ENCODE measurements around the gene SLF2. TPM values are rescaled to one million over a fixed set of nuclear protein-coding genes. Genes with fewer than 3 reads are reported as not detected.
A peak's percentile ranks its signal among the peaks of the same experiment; 100 is the strongest.

Gene SLF2
- total and polyA plus RNA-seq, 11 donors, result 7.5 to 26.9 (median 16.2) TPM

DNA sequence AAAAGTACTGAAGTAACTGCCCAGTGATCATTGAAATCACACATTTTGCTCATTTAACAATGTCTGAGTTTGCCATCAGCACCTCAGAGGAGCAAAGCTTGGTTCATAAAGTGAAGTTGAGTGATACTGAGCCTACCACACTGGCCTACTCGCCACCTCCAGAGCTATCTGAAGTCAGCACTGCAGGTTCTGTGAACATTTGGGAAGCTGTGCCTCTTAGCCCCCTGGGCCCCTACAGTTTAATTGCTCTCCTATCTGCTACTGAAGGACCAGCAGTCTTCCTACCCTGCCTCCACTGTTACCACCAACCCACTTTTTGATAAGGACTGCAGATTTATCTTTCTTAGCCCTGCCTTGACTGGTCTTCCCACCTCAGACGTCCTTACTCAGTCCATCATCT lies 54.6 kb downstream of the SLF2 start:
- TF ChIP-seq, protein P1, sequence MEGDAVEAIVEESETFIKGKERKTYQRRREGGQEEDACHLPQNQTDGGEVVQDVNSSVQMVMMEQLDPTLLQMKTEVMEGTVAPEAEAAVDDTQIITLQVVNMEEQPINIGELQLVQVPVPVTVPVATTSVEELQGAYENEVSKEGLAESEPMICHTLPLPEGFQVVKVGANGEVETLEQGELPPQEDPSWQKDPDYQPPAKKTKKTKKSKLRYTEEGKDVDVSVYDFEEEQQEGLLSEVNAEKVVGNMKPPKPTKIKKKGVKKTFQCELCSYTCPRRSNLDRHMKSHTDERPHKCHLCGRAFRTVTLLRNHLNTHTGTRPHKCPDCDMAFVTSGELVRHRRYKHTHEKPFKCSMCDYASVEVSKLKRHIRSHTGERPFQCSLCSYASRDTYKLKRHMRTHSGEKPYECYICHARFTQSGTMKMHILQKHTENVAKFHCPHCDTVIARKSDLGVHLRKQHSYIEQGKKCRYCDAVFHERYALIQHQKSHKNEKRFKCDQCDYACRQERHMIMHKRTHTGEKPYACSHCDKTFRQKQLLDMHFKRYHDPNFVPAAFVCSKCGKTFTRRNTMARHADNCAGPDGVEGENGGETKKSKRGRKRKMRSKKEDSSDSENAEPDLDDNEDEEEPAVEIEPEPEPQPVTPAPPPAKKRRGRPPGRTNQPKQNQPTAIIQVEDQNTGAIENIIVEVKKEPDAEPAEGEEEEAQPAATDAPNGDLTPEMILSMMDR (IDR thresholded peaks at IDR 0.05), result no peak
- TF ChIP-seq POLR2A (IDR thresholded peaks at IDR 0.05), result no peak
- H3K4me3 ChIP-seq, result no peak overlapping the region
- 85 to 93% (median 91%) methylated on average over 2 of the region's 2 CpGs for WGBS, 4 donors
- no peak overlapping the region for H3K27ac ChIP-seq
- ATAC-seq (no peak), DNase-seq (no peak)
- peaks cover 0 to 46% (median 39%) of the 10 kb centered on the region in 9 donors for H3K36me3 ChIP-seq
- H3K4me1 ChIP-seq, result peaks cover 0 to 17% (median 14%) of the 10 kb centered on the region in 12 donors
- intact Hi-C loops (cut with DNase I), result no loop called here
- no peaks in the 10 kb centered on the region for H3K9me3 ChIP-seq
- peaks cover 0 to 5% (median 0%) of the 10 kb centered on the region in 9 donors for H3K27me3 ChIP-seq

DNA sequence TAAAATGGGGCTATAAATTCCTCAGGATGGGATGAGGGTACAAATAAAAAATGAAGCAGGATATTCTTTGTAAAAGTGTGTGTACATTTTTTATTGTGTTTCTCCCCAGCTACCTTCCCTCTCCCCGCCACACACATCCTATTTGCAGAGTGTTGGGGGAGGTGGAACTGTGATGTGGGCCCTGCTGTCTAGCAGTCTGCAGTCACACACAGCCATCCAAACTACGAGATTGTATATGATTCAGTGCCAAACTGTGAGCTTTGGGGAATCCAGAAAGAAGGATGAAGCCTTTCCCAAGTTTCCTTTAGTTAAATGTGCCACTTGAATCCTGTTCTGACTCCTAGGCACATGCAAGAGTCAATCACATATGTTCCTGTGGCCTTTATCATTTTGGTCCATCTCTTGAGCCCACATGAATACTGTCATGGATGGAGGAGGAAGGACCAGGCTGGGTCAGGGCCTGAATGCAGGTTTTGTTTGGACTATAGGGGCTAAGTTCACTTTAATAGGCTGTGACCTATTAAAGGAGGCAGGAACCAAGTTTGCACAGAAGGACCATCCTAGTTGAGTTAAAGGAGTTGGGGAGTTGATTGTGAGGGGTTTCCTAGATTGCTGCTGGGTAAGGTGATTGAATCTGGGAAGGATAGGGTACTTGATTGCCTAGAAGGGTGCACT lies 55.4 kb downstream of the SLF2 start:
- no peak for ATAC-seq
- Histone ChIP-seq H3K27me3 (peaks cover 0 to 5% (median 0%) of the 10 kb centered on the region in 9 donors), H3K27ac (no peak overlapping the region), H3K4me3 (no peak overlapping the region), H3K9me3 (no peaks in the 10 kb centered on the region), H3K36me3 (peaks cover 0 to 37% (median 31%) of the 10 kb centered on the region in 9 donors), H3K4me1 (peaks cover 0 to 17% (median 14%) of the 10 kb centered on the region in 12 donors)
- DNase-seq, result no peak
- intact Hi-C loops (cut with DNase I), result loop anchor here in 5 of 10 donors (1.0 to 2.0 kb wide), 3 partner anchors 45 to 47 kb away; no protein-coding TSS in a partner anchor
- TF ChIP-seq, protein P1 (IDR thresholded peaks at IDR 0.05), result no peak
- no peak for TF ChIP-seq POLR2A (IDR thresholded peaks at IDR 0.05)
- 83 to 96% (median 87%) methylated on average over 2 of the region's 2 CpGs for WGBS, 4 donors

DNA sequence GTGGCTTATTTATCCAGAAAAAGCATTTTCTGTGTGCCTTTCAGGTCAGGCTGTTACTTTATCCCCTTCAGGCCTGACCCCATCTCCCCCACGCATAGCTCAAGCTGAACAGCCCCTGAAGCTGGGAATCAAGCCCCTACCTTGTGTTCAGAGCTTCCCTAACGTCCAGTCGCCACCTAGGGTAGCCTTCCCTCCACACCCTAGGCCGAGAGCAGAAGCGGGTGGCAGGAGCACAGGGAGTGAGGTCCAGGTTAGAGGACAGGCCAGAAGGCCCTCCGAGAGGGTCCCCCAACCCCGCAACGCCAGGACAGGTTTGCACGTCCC lies 56.1 kb downstream of the SLF2 start:
- ATAC-seq (peak in 3 of 4 donors; percentile 3 to 41 (median 23)), DNase-seq (no peak)
- Histone ChIP-seq H3K9me3 (no peaks in the 10 kb centered on the region), H3K27ac (no peak overlapping the region), H3K36me3 (peaks cover 0 to 31% (median 24%) of the 10 kb centered on the region in 9 donors), H3K27me3 (peaks cover 0 to 5% (median 0%) of the 10 kb centered on the region in 9 donors), H3K4me3 (peak overlapping the region; percentile 47 to 75 (median 62)), H3K4me1 (peaks cover 0 to 17% (median 14%) of the 10 kb centered on the region in 12 donors)
- no peak for TF ChIP-seq POLR2A (IDR thresholded peaks at IDR 0.05)
- TF ChIP-seq, protein P1 (IDR thresholded peaks at IDR 0.05), result no peak
- intact Hi-C loops (cut with DNase I), result loop anchor here in 5 of 10 donors (1.0 to 2.0 kb wide), 3 partner anchors 44 to 46 kb away; no protein-coding TSS in a partner anchor
- WGBS, 4 donors, result 11 to 21% (median 17%) methylated on average over 8 to 9 of the region's 9 CpGs
